Measurements from ENCODE around the gene TEX10.

Gene TEX10

DNA sequence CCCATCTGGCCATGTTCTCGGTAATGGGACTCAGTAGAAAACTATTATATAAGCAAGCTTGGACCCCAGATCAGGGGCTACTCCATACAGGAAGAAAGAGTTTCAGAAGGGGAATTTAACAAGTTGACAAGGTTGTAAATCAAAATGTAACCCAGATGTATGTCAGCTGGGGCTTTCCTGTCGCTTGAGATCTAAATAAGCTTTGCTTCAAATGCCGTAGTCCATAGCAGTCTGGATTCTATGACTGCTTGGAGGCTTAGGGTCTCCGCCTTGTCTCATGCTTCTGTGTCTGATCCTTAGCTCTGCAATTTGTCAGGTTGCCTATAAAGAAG is 70.4 kb downstream of the TEX10 start:
- DNase-seq, result no peak

DNA sequence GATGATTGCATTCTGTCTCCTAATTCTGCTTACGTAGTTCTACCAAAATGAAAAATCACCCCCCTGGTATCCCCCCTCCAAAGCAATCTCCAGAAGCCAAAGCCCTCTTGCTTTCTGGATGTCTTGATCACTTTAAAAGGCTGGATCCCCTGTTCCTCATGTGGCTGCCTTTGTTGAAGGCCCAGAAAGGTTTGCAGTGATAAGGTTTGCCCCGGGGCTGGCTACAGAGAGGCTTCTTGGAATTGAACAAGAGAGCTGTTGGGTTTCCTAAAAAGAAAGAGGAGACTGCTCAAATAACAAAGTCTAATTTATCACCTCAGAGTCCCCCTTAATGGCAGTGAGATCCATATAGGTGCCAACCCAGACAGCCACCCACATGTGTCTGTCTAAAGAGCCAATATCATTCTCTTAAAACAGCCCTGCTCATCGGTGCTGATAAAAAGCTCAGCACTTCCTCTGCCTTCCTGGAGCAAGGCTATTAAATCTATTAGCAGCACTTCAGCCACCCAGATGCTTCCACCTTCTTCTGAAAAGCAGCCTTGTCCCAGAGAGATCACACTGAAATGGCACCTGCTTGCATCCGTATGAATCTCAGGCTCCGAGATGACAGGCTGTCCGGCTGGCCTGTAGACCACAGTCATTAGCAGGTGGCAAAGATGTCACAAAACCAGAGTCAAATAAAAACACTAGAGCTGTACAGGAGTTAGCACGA is 70.9 kb downstream of the TEX10 start:
- no peak for DNase-seq

DNA sequence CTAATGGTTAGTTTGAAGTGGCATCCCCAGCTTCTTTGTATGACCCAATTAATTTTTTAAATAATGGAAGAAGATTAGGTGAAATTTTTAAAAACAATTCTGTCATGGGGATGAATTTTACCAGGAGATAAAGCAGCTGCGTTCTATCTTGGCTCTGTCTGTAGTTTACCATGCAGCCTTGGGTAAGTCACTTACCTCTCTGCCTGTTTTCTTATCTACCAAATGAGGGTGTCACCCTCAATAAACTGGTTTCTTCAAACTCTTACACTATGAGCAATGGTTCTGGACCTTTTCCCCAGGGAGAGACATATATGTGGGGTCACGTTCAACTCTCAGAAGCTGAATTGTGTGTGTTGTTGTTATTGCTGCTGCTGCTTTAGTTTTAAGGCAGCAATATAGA is 71.7 kb downstream of the TEX10 start:
- no peak for DNase-seq

- DNase-seq, result no peak
Measured at GRCh38 chr9:100277166-100277979, 75.4 kb downstream of the TEX10 start.

- no peak for DNase-seq
Measured at GRCh38 chr9:100269656-100270055, 83.1 kb downstream of the TEX10 start.

DNA sequence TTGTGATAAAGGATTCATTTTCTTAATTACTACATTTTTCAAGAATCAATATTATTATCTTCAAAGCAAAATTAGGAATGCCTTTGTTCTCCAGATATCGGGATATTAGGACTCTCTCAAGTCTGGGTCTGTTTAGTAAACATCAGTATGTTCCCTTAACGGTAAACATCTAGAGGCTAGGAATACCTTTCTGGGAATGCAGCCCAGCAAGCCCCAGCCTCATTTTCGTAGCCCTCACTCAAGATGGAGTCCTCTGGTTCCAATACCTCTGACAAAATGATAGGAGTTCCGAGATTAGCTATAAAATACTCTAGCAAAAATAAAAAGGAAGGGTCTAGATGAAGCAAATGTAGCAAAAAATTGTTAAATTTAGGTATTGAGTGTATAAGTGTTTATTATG is 84.5 kb downstream of the TEX10 start:
- no peak for DNase-seq

GRCh38 chr9:100267211-100267610 is 85.5 kb downstream of the TEX10 start:
- DNase-seq, result no peak
